T-helper 22 cell (primary cell): ENCODE measurements around the gene MDGA2.

ENCODE experiments used
- DNase-seq: peaks from one replicate; pipeline ENCODE4 v3.0.0-alpha.2; 2020; ENCODE audit warnings: low read depth

The MDGA2 gene

GRCh38 chr14:47485421-47485820 lies 190.0 kb downstream of the MDGA2 start:
- no peak for DNase-seq

GRCh38 chr14:47483449-47483848 lies 192.0 kb downstream of the MDGA2 start:
- no peak for DNase-seq

DNA sequence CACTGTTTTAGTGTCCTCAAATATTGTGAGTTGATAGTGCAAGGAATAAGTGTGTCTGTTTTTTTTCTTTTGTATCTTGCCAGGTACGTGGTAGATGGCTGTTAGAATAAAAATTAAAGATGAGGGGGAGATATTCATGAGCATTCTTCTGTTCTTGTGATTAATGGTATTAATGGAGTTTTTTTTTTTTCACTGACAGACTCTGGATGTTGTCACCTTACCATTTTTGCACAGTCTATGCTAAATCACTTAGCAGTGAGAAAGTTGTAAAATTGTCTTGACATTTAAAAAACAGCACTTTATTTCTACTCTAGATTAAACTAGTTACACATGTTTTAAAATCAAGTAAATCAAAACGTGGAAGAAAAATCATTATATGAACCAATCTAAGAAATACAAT lies 204.3 kb downstream of the MDGA2 start:
- DNase-seq, result no peak

DNA sequence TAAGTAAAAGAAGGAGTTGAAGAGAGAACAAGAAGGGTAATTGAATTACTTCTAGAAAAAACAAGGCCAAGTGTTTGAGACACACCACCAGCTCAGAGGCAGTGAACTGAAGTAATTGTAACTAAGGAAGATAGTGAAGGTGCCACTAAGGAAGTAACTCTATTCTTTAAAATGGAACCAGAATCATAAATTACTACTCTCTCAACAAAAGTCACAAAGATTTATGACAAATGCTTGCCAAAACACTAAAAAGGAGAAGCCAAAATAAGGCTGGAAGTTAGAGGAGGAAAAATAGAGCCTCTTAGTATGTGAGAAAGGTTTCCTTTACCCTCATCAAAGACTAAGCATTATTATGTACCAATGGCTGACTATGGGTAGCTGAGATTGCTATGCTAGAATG lies 208.5 kb downstream of the MDGA2 start:
- no peak for DNase-seq

DNA sequence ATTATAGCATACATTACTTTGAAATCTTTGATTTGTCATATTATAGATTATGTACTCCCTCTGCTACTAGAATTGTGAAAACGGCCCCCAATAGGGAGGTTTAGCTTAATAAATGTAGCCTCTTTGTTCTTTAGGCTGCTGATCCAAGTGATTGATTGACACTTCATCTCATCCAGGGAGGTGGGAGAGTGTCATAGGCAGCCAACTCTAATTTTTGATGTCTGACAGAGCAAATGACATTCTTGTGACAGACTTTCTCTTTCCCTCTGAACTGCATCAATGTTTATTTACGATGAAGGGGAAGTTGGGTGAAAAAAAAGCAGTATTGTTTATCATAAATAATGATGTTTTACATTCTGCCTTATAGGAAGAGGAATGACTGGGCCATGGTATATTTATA lies 221.4 kb downstream of the MDGA2 start:
- no peak for DNase-seq

DNA sequence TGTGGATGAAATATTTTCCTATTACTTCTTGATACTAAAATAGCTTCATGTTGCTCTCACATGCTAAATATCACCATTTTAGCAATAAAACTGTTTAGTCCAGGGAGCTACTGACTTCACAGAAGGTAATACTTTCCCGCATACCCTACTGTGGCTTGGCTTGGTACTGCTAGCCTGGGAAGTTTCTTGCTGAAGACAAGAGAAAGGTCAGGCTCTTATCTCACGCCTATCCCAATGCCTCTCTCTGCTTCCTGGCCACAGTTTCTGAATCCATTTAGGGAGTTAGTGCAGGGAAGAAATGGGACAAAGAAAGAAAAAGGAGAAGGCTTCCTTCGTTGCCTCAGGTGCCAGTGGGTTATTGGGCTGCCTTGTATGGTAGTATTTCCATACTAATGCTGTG lies 228.3 kb downstream of the MDGA2 start:
- no peak for DNase-seq

DNA sequence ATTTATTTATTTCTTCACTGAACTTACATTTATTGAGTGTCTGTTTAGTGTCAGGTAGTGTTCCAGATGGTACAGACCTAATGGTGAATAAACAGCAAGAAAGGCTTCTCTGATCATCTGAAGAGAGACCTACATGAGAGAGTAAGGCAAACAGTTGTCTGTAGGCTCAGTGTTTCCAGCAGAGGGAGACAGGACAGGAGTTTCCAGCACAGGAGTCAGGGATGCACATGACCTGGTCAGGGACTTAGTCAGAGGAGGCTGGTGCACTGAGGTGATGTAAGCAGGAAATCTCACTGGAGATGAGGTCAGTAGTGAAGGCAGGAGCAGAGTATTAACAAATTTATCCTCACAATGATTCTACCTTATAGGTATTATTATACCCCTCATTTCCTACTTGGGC lies 233.2 kb downstream of the MDGA2 start:
- DNase-seq, result no peak

GRCh38 chr14:47439953-47440352 lies 235.5 kb downstream of the MDGA2 start:
- no peak for DNase-seq

GRCh38 chr14:47438650-47439140 lies 236.7 kb downstream of the MDGA2 start:
- no peak for DNase-seq

- DNase-seq, result no peak
These were observed 240.0 kb downstream of the MDGA2 start for GRCh38 chr14:47435331-47435965.

GRCh38 chr14:47427629-47428028 lies 247.8 kb downstream of the MDGA2 start:
- DNase-seq, result no peak

DNA sequence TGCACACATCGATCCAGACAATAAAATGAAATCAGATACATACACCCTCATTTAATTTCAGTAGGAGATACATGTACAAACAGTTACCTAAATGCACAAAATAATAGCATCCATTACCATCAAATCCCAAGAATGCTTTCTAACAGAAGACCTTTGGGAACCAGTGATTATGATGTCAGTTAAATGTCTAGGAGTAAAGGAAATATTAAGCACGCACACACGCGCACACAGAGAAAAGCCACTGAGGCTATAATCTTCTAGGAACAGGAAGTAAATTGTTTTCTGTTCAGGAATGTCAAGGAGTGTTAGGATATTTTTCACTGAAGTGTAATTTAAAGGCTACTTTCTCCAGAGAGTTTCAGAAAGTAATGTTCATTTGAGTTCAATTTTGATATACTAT lies 250.1 kb downstream of the MDGA2 start:
- DNase-seq, result no peak

- no peak for DNase-seq
These were observed 253.2 kb downstream of the MDGA2 start for GRCh38 chr14:47422191-47422590.

DNA sequence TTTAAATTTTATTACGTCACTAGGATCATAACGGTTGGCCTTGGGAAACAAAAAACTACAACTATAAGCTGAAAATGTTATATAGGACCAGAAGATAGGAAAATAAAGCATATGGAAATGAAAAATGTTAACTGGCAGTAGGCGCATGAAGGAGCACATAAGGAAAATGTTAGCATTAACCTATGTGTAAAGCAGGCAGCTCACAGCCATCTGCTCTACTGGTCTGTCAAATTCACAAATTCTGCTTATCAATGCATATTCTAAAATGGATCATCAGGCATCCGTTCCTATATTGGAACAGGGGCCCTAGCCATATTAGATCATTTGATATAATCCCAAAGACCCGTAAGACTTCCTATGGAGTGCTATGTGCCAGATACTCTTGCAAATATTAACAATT lies 263.9 kb downstream of the MDGA2 start:
- DNase-seq, result no peak

DNA sequence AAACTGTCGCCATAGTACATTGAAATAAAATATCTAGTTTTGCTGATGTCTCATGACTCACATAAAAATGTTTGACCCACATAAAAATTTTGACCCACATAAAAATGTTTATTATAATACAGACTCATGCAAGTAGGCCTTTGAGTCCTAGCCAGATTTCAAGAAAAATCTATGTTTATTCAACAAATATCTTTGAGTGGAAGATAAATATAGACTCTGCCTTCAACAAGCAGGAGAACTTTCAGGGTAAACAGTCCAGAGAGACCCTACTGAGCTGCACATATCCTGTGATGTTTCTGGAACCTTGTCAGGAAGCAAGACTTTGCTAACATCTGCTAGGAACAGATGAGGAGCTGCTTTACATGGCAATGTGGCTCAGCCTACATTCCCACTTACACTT lies 283.1 kb downstream of the MDGA2 start:
- no peak for DNase-seq

- no peak for DNase-seq
These were observed 284.4 kb downstream of the MDGA2 start for GRCh38 chr14:47390831-47391504.

DNA sequence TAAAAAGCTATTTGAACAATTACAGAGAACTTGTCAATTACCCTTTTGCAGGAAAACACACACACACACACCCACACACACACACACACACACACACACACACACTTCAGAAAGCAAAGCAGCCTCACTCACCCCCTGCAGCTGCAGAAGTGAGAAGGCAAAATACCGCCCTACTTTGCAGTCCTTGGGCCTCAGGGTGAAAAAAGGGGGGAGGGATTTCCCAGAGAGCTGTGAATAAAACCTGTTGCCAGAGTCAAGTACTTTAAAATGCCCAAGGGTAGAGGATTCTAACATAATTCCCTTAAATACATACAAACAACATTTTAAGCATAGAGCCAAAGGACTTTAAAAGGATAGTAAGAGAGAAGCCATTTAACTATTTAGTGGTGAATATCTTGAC lies 285.9 kb downstream of the MDGA2 start:
- no peak for DNase-seq

GRCh38 chr14:47366006-47366405 lies 309.4 kb downstream of the MDGA2 start:
- no peak for DNase-seq

- no peak for DNase-seq
These were observed 310.2 kb downstream of the MDGA2 start for GRCh38 chr14:47365233-47365632.

- DNase-seq, result no peak
These were observed 322.2 kb downstream of the MDGA2 start for GRCh38 chr14:47353186-47353585.

DNA sequence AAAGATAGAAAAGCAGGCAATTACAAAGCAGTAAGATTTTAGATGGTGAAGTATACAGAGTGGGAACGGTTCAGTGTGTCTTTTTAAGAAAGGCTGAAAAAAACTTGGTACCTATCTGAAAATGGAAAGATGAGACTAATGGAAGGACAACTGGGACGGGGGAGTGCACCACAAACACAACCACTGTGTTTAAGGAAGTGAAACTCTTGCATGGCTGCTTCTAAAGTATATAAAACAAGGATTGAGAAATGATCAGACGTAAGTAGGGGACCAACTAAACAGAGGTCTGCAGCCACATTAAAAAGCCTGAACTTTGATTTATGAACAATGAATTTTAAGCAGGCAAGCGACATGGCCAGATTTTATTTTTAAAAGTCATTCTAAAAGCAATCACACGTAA lies 328.6 kb downstream of the MDGA2 start:
- no peak for DNase-seq

DNA sequence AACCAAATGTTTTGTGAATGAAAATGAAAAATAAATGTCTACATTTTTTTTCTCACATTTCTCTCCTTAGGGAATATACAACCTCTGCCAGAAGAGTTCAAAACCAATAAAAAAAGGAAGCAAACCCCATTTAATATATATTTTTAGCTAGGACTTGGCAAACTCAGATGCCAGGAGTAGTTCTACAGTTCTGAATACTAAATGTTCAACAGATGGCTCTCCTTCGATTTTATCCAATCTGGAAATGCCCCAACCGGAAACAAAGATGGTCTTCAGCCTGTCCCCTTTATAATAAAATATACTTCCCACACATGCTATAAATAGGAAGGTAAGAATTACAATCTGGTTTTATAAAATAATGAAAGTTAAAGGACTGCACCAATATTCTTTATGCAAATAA lies 330.4 kb downstream of the MDGA2 start:
- DNase-seq, result no peak

- DNase-seq, result no peak
These were observed 342.5 kb downstream of the MDGA2 start for GRCh38 chr14:47332939-47333338.

GRCh38 chr14:47332106-47332505 lies 343.3 kb downstream of the MDGA2 start:
- DNase-seq, result no peak
